NB4 (cell line): ENCODE measurements around the gene PER2.

Source experiments
- CTCF ChIP-seq: IDR thresholded peaks from one replicate; pipeline ENCODE4 v1.5.1; 2012; ENCODE audit warnings: low read depth, low read length
- POLR2A ChIP-seq: IDR thresholded peaks from 2 replicates; pipeline ENCODE4 v1.6.1; 2011; ENCODE audit warnings: mild to moderate bottlenecking; ENCODE audit not compliant: insufficient read length; ENCODE audit errors: extremely low read depth
- TF ChIP-seq, protein P1 (sequence below): IDR thresholded peaks from 2 replicates; pipeline ENCODE4 v1.6.1; 2011; ENCODE audit warnings: low read depth, low read length

DNA sequence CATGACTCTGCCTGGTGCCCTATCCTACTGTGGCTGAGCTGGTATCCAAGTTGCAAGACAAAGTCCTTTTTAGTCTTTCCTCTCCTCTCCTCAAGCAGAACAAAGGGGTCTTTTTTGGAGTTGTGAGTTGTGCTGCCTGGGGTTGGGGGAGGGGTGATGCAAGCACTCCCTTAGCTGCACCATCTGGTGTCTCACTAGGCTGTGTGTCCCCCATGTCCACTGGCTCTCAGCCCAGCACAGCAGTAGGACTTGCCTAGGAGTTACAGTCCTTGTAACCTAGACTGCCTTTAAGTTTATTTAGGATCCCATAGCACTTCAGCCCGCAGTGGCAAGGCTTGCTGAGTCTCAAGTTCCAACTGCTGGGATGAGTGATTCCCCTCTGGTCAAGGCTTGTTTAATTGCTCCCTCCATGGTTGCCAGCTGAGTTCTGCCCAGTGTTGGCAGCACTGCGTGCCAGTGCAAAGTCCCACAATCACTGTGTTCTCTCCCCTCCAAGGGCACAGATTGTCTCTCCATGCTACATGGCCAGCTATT, 71.7 kb downstream of the PER2 start:
- TF ChIP-seq POLR2A (no peak), CTCF (no peak)
- TF ChIP-seq, protein P1, sequence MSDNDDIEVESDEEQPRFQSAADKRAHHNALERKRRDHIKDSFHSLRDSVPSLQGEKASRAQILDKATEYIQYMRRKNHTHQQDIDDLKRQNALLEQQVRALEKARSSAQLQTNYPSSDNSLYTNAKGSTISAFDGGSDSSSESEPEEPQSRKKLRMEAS = no peak
